Subcutaneous adipose tissue (tissue), 4 donors: ENCODE data around the gene GK. TPM values are rescaled to one million over a fixed set of nuclear protein-coding genes. Genes with fewer than 3 reads are reported as not detected.

Experiments used
- CTCF ChIP-seq: fragments of 450-650 bp; IDR thresholded peaks from one replicate; pipeline ENCODE4 v1.5.1; 2016; ENCODE audit warnings: low read depth, mild to moderate bottlenecking, control low read depth, antibody characterized with exemption, moderate library complexity
- total RNA-seq, 4 donors: library from RNA; depleted of rRNA; stranded (reverse); fragments of >200 nt; gene quantifications; one replicate each; pipeline ENCODE4 v1.1.0, GENCODE V29; 2016

Gene GK
- total RNA-seq: 10 to 100 TPM in 1 of 4 donors, 1 to 10 TPM in 3; 2.8 to 22.3 (median 4.3) TPM

- TF ChIP-seq CTCF: no peak
Measured at GRCh38 chrX:30653415-30654131, at the start of gene GK. TSS of gene GK (plus strand) at chrX:30653423. CDS start at chrX:30653538, 115 bp downstream.

GRCh38 chrX:30607155-30607554, 46.1 kb upstream of the GK start:
- no peak for TF ChIP-seq CTCF

GRCh38 chrX:30610026-30610425, 43.2 kb upstream of the GK start:
- no peak for TF ChIP-seq CTCF

- TF ChIP-seq CTCF: no peak
Measured at GRCh38 chrX:30612250-30612655, 41.0 kb upstream of the GK start.

- no peak for TF ChIP-seq CTCF
Measured at GRCh38 chrX:30613721-30614120, 39.5 kb upstream of the GK start.

GRCh38 chrX:30615229-30615628, 38.0 kb upstream of the GK start:
- no peak for TF ChIP-seq CTCF

- no peak for TF ChIP-seq CTCF
Measured at GRCh38 chrX:30618160-30618765, 35.0 kb upstream of the GK start.
